Measurements from ENCODE around the gene UNC5A.

UNC5A gene

DNA sequence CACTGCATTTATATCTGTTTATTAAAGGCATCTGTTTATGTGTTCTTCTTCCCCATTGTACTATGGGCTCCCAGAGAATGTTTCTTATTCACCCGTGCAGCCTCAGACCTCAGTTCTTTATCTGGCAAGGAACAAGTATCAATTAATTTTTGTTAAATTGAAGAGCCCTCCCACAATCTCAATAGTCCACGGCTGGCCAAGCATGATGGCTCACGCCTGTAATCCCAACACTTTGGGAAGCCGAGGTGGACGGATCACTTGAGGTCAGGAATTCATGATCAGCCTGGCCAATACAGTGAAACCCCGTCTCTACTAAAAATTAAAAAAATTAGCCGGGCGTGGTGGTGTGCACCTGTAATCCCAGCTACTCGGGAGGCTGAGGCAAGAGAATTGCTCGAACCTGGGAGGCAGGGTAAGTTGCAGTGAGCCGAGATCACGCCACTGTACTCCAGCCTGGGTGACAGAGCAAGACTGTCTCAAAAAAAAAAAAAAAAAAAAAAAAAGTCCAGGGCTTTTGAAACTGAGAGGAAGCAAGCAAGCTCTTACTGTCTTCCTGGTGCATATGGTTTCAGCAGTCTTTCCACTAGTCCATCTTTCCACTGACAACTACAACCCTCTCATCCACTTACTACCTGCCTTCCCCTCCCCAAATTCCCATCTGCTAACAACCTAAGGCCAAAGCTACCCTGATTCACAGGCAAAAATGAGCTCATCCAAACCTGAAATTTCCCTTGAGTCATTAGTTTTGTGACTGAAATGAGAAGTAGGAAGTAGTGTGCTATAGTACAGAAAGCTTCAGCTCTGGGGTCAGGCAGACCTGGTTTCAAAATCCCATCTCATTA lies 91.1 kb downstream of the UNC5A start:
- Mint-ChIP-seq H3K36me3 (ENCODE audit: low read depth) (peaks cover 26% of the 10 kb centered on the region), H3K4me1 (peaks cover 9% of the 10 kb centered on the region), H3K27me3 (ENCODE audit: low read depth, poor library complexity) (no peaks in the 10 kb centered on the region), H3K27ac (peak overlapping the region; percentile 7), H3K4me3 (no peak overlapping the region), H3K9me3 (no peaks in the 10 kb centered on the region)
- DNase-seq = no peak
- TF ChIP-seq, protein P1, sequence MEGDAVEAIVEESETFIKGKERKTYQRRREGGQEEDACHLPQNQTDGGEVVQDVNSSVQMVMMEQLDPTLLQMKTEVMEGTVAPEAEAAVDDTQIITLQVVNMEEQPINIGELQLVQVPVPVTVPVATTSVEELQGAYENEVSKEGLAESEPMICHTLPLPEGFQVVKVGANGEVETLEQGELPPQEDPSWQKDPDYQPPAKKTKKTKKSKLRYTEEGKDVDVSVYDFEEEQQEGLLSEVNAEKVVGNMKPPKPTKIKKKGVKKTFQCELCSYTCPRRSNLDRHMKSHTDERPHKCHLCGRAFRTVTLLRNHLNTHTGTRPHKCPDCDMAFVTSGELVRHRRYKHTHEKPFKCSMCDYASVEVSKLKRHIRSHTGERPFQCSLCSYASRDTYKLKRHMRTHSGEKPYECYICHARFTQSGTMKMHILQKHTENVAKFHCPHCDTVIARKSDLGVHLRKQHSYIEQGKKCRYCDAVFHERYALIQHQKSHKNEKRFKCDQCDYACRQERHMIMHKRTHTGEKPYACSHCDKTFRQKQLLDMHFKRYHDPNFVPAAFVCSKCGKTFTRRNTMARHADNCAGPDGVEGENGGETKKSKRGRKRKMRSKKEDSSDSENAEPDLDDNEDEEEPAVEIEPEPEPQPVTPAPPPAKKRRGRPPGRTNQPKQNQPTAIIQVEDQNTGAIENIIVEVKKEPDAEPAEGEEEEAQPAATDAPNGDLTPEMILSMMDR (IDR thresholded peaks at IDR 0.05) = no peak

DNA sequence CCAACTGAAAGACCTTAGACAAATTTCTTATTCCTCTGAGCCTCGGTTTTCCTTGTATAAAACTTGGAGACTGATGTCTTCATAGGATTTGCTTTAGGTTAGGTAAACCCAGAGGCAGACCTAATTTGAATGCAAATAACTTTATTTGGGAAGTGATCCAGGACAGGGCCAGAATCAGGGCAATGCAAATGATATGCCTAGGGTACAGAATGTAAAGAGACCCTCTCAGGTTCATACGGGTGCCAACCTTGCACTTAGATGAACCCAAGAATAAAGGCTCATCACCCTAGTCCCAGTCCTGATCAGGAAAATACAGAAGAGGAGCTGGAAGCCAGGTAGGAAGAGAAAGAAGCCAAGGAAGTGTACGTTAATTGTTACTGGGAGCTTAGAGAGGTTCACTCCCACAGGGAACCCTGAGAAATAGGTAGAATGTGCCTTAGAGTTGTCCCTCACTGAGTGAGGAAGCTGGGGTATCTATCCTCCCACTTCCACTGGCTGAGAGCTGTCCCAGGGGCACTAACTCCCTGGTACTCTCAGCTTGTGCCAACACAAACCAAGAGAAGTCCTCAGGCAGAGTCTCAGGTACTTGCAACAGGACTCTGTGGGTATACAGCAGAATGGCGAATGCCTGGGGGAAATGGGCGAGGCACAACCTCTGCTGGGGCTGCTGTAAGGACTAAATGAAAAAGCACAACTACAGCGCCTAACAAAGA lies 91.9 kb downstream of the UNC5A start:
- H3K36me3 Mint-ChIP-seq (ENCODE audit: low read depth) = peaks cover 32% of the 10 kb centered on the region
- TF ChIP-seq, protein P1 (IDR thresholded peaks at IDR 0.05) = no peak

DNA sequence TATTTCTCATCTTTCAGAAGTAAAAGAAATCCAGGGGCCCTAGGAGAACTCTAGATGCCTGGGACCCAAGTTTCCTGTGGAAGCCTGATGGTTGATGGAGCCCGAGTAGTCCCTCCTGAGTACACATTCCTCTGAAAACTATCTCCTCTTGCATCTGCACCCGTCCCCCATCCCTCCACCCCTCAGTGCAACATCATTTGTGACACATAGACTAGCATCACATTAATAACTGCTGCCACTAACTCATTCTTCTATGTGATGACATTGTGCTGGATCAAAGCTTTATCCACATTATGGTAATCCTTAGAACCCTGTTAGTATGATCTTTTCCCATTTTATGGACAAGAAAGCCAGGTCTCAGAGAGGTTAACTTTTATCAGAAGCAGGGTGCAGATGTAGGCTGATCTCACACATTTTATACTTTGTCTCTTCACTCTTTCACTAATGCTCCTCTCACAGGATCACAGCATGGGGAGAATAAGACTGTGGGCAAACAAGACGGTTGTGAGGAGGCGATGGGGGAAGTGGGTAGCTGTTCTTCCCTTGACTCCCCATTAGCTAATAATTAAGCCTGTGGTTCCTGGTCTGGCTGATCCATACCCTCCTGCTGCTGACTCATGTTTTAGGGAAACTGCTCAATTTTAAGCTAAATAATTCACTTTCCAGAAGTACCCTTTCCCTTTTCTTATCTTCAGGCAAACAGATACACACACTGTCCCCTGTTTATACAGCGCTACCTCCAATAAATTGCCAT lies 92.7 kb downstream of the UNC5A start:
- Mint-ChIP-seq H3K4me3 (no peak overlapping the region), H3K9me3 (no peaks in the 10 kb centered on the region), H3K27ac (peak overlapping the region; percentile 24), H3K27me3 (ENCODE audit: low read depth, poor library complexity) (no peaks in the 10 kb centered on the region), H3K36me3 (ENCODE audit: low read depth) (peaks cover 37% of the 10 kb centered on the region), H3K4me1 (no peaks in the 10 kb centered on the region)
- DNase-seq = no peak
- TF ChIP-seq, protein P1 (IDR thresholded peaks at IDR 0.05) = no peak

More for the DNA sequence above, 91.9 kb downstream of the UNC5A start:
- DNase-seq = no peak
- Mint-ChIP-seq H3K4me3 (no peak overlapping the region), H3K4me1 (peaks cover 8% of the 10 kb centered on the region), H3K9me3 (no peaks in the 10 kb centered on the region), H3K27me3 (ENCODE audit: low read depth, poor library complexity) (no peaks in the 10 kb centered on the region), H3K27ac (no peak overlapping the region)

DNA sequence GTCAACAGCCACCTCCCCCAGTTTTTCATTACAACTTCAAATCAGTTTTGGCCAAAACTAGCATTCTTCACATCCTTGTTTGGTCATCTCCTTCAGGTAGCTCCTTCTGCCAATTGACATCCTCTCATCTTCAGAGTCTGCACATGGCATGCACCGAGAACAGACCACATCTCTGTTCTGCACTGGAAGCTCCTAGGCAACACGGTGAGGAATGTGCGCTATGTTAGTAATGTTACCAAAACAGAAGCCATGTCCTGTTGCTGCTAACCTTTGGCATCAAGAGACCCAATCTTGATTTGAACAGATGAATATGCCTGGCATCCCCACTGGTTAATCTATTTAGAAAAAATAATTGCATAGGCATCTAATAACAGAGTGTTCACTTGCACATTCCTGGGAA lies 93.9 kb downstream of the UNC5A start:
- TF ChIP-seq, protein P1 (IDR thresholded peaks at IDR 0.05) = no peak
- no peaks in the 10 kb centered on the region for H3K9me3 Mint-ChIP-seq
- H3K4me3 Mint-ChIP-seq = no peak overlapping the region
- no peak overlapping the region for H3K27ac Mint-ChIP-seq
- DNase-seq = no peak
- no peaks in the 10 kb centered on the region for H3K4me1 Mint-ChIP-seq
- no peaks in the 10 kb centered on the region for H3K27me3 Mint-ChIP-seq (ENCODE audit: low read depth, poor library complexity)
- H3K36me3 Mint-ChIP-seq (ENCODE audit: low read depth) = peaks cover 41% of the 10 kb centered on the region

DNA sequence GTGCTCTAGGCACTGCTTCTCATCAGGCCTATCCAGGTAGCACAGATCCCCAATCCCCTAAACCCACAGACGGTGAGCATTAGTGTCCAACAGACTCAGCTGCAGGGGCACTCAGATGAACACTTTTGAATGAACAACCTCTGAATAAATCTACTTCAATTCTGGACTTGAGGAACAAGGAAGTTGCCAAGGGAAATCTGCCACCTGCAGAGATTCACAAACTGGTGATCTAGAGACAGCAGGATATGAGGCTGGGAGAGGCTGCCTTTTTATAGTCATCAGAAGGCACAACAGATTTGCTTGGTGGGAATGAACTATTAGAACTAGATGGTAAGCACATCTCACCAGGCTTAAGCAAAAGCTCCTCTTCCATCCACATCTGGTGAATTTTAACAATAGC lies 95.8 kb downstream of the UNC5A start:
- Mint-ChIP-seq H3K4me1 (no peaks in the 10 kb centered on the region), H3K27ac (no peak overlapping the region), H3K9me3 (no peaks in the 10 kb centered on the region), H3K4me3 (no peak overlapping the region), H3K27me3 (ENCODE audit: low read depth, poor library complexity) (no peaks in the 10 kb centered on the region), H3K36me3 (ENCODE audit: low read depth) (peaks cover 49% of the 10 kb centered on the region)
- TF ChIP-seq, protein P1 (IDR thresholded peaks at IDR 0.05) = no peak
- DNase-seq = no peak
